Osteoblast (primary cell): ENCODE results near the gene AFAP1L2. TPM values are rescaled to one million over a fixed set of nuclear protein-coding genes. Genes with fewer than 3 reads are reported as not detected.

ENCODE experiments used
- DNase-seq: peaks from one replicate; pipeline ENCODE4 v3.0.0; 2011; ENCODE audit warnings: low spot score, mixed read lengths; ENCODE audit not compliant: insufficient read length; ENCODE audit errors: missing footprints
- H2AFZ ChIP-seq: 2 replicates; pipeline ENCODE4 v1.6.0; 2011; ENCODE audit warnings: mild to moderate bottlenecking, low read length
- H3K27ac ChIP-seq: 2 replicates; pipeline ENCODE4 v1.5.1; 2011; ENCODE audit warnings: mild to moderate bottlenecking, low read depth, low read length, moderate library complexity
- H3K27me3 ChIP-seq: 2 replicates; pipeline ENCODE4 v1.6.0; 2012; ENCODE audit warnings: mild to moderate bottlenecking, control low read depth, inconsistent platforms, low read length, moderate library complexity; ENCODE audit not compliant: insufficient read depth
- H3K36me3 ChIP-seq: 2 replicates; pipeline ENCODE4 v1.5.1; 2011; ENCODE audit warnings: mild to moderate bottlenecking, low read length, control low read depth, moderate library complexity; ENCODE audit not compliant: insufficient read depth
- H3K4me1 ChIP-seq: 2 replicates; pipeline ENCODE4 v1.5.1; 2011; ENCODE audit warnings: mild to moderate bottlenecking, low read length, control low read depth, moderate library complexity; ENCODE audit not compliant: insufficient read depth
- H3K4me2 ChIP-seq: 2 replicates; pipeline ENCODE4 v1.6.0; 2011; ENCODE audit warnings: mild to moderate bottlenecking, low read length; ENCODE audit not compliant: insufficient read depth
- H3K4me3 ChIP-seq: fragments of 200-600 bp; sonication (generic); 3 replicates; pipeline ENCODE4 v1.5.1; 2012; ENCODE audit warnings: mild to moderate bottlenecking, low read length, inconsistent platforms; ENCODE audit not compliant: insufficient read depth
- H3K79me2 ChIP-seq: 2 replicates; pipeline ENCODE4 v1.6.0; 2012; ENCODE audit warnings: mild to moderate bottlenecking, low read length, control low read depth, inconsistent platforms; ENCODE audit not compliant: insufficient read depth
- H3K9me3 ChIP-seq: 2 replicates; pipeline ENCODE4 v1.5.1; 2011; ENCODE audit warnings: low read depth, low read length, control low read depth
- H4K20me1 ChIP-seq: 2 replicates; pipeline ENCODE4 v1.6.0; 2012; ENCODE audit warnings: mild to moderate bottlenecking, low read length, control low read depth; ENCODE audit not compliant: insufficient read depth
- total RNA-seq: library from RNA; depleted of rRNA; stranded (reverse); fragments of >200 nt; gene quantifications from 2 replicates; pipeline ENCODE4 v1.2.3, GENCODE V29; 2012
- TF ChIP-seq, protein P1 (sequence below): IDR thresholded peaks from 2 replicates; pipeline ENCODE4 v1.5.1; 2011; ENCODE audit warnings: mild to moderate bottlenecking, low read depth, low read length, moderate library complexity; ENCODE audit errors: extremely low read depth

Gene AFAP1L2
- total RNA-seq, 1 donor, result 0.36 TPM

DNA sequence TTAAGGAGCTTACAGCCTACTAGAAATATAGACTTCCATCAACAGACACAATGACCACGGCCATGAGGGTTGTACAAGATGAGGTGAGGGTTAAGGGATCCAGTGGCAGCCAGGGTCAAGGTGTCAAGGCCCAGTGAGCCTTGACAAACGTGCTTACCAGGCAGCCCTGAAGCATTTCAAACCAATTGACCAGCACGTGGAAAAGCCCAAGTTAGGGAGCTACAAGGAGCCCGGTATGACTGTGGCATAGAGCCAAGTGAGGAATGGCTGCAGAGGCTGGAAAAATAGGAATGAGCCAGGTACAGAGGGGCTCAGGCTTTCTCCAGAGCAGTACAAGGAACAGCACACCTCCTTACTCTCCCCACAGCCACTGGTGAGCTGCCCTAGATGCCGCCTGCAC lies 12.7 kb downstream of the AFAP1L2 start:
- H3K27ac ChIP-seq, result no peak overlapping the region
- no peaks in the 10 kb centered on the region for H3K9me3 ChIP-seq
- no peaks in the 10 kb centered on the region for H3K36me3 ChIP-seq
- TF ChIP-seq, protein P1, sequence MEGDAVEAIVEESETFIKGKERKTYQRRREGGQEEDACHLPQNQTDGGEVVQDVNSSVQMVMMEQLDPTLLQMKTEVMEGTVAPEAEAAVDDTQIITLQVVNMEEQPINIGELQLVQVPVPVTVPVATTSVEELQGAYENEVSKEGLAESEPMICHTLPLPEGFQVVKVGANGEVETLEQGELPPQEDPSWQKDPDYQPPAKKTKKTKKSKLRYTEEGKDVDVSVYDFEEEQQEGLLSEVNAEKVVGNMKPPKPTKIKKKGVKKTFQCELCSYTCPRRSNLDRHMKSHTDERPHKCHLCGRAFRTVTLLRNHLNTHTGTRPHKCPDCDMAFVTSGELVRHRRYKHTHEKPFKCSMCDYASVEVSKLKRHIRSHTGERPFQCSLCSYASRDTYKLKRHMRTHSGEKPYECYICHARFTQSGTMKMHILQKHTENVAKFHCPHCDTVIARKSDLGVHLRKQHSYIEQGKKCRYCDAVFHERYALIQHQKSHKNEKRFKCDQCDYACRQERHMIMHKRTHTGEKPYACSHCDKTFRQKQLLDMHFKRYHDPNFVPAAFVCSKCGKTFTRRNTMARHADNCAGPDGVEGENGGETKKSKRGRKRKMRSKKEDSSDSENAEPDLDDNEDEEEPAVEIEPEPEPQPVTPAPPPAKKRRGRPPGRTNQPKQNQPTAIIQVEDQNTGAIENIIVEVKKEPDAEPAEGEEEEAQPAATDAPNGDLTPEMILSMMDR, result no peak
- no peak for DNase-seq
- H3K4me3 ChIP-seq, result no peak overlapping the region
- no peaks in the 10 kb centered on the region for H4K20me1 ChIP-seq
- no peaks in the 10 kb centered on the region for H3K79me2 ChIP-seq
- no peak overlapping the region for H2AFZ ChIP-seq
- no peak overlapping the region for H3K4me2 ChIP-seq
- peaks cover 5% of the 10 kb centered on the region for H3K27me3 ChIP-seq
- H3K4me1 ChIP-seq, result no peaks in the 10 kb centered on the region

DNA sequence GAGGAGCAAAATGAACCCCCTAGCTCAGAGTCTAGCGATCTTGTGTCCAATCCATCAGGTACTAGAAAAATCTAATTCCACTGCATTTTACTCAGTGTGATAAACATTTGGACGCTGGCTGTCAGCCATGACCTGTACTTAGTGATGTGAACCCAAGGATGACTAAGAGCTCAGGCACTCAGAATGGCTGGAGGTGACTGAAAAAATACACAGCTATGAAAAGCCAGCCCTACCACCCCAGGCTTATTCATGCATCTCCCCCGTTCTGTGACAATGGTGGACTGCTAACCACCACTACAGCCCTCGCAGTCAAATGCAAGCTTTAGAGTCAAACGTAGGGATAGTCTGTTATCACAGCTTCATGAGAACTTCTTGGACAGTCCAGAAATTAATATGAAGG lies 14.9 kb downstream of the AFAP1L2 start:
- H3K27ac ChIP-seq, result no peak overlapping the region

DNA sequence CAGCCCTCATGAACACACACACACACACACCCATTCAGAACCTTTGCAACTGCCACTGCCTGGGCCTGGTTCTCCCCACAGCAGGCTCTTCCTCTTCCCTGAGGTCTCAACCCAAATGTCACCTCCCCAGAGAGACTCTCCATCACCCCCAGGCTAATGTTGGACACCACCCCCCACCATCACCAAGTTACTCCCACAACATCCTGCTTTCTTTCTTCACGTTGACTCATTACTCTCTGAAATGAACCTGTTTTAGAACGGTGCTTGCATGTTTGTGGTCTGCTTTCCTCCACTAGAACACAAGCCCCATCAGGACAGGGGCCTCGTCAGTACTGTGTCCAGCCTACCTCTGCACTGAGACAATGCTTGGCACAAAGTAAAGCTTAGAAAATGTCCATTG lies 16.0 kb downstream of the AFAP1L2 start:
- Histone ChIP-seq H3K4me1 (no peaks in the 10 kb centered on the region), H3K27ac (no peak overlapping the region), H3K36me3 (no peaks in the 10 kb centered on the region), H2AFZ (no peak overlapping the region), H4K20me1 (no peaks in the 10 kb centered on the region), H3K4me2 (no peak overlapping the region), H3K4me3 (no peak overlapping the region), H3K27me3 (no peaks in the 10 kb centered on the region), H3K79me2 (no peaks in the 10 kb centered on the region), H3K9me3 (no peaks in the 10 kb centered on the region)
- TF ChIP-seq, protein P1, result no peak
- no peak for DNase-seq

More for the DNA sequence above, 14.9 kb downstream of the AFAP1L2 start:
- Histone ChIP-seq H3K36me3 (no peaks in the 10 kb centered on the region), H3K79me2 (no peaks in the 10 kb centered on the region), H3K4me1 (no peaks in the 10 kb centered on the region), H3K4me2 (no peak overlapping the region), H2AFZ (no peak overlapping the region), H3K4me3 (no peak overlapping the region), H4K20me1 (no peaks in the 10 kb centered on the region), H3K9me3 (no peaks in the 10 kb centered on the region), H3K27me3 (no peaks in the 10 kb centered on the region)
- DNase-seq, result no peak
- TF ChIP-seq, protein P1, result no peak

GRCh38 chr10:114387784-114388183 lies 16.5 kb downstream of the AFAP1L2 start:
- DNase-seq, result no peak
- no peak overlapping the region for H3K4me2 ChIP-seq
- H3K36me3 ChIP-seq, result no peaks in the 10 kb centered on the region
- H2AFZ ChIP-seq, result no peak overlapping the region
- TF ChIP-seq, protein P1, result no peak
- no peak overlapping the region for H3K4me3 ChIP-seq
- no peak overlapping the region for H3K27ac ChIP-seq
- no peaks in the 10 kb centered on the region for H3K4me1 ChIP-seq
- no peaks in the 10 kb centered on the region for H3K9me3 ChIP-seq
- H4K20me1 ChIP-seq, result no peaks in the 10 kb centered on the region
- no peaks in the 10 kb centered on the region for H3K79me2 ChIP-seq
- H3K27me3 ChIP-seq, result no peaks in the 10 kb centered on the region
